Hepatocyte (in vitro differentiated cells): ENCODE measurements around the gene SYNDIG1. TPM values are rescaled to one million over a fixed set of nuclear protein-coding genes. Genes with fewer than 3 reads are reported as not detected.

Source experiments
- DNase-seq: peaks from one replicate; pipeline ENCODE4 v3.0.0-alpha.2; 2016; ENCODE audit warnings: low spot score
- H2AFZ ChIP-seq: fragments of 200-600 bp; sonication (generic); 2 replicates; pipeline ENCODE4 v1.6.0; 2016; ENCODE audit warnings: antibody characterized with exemption, mild to moderate bottlenecking
- H3K27ac ChIP-seq: fragments of 200-600 bp; sonication (generic); 2 replicates; pipeline ENCODE4 v1.5.1; 2016; ENCODE audit warnings: mild to moderate bottlenecking
- H3K27me3 ChIP-seq: fragments of 200-600 bp; sonication (generic); 2 replicates; pipeline ENCODE4 v1.6.1; 2016
- H3K36me3 ChIP-seq: fragments of 200-600 bp; sonication (generic); replicated peaks from 2 replicates; pipeline ENCODE4 v1.5.1; 2016; ENCODE audit warnings: low read depth; ENCODE audit not compliant: insufficient read depth
- H3K4me1 ChIP-seq: fragments of 200-600 bp; sonication (generic); 2 replicates; pipeline ENCODE4 v1.5.1; 2016; ENCODE audit warnings: mild to moderate bottlenecking, moderate library complexity; ENCODE audit not compliant: insufficient read depth
- H3K4me2 ChIP-seq: fragments of 200-600 bp; sonication (generic); 2 replicates; pipeline ENCODE4 v1.6.0; 2016
- H3K4me3 ChIP-seq: fragments of 200-600 bp; sonication (generic); 2 replicates; pipeline ENCODE4 v1.5.1; 2016; ENCODE audit warnings: mild to moderate bottlenecking
- H3K79me2 ChIP-seq: fragments of 200-600 bp; sonication (generic); 2 replicates; pipeline ENCODE4 v1.6.0; 2017; ENCODE audit warnings: mild to moderate bottlenecking
- H3K9me2 ChIP-seq: fragments of 200-600 bp; sonication (generic); replicated peaks from 2 replicates; pipeline ENCODE4 v1.6.0; 2017; ENCODE audit warnings: mild to moderate bottlenecking; ENCODE audit not compliant: insufficient read depth
- H3K9me3 ChIP-seq: fragments of 200-600 bp; sonication (generic); 2 replicates; pipeline ENCODE4 v1.5.1; 2016; ENCODE audit warnings: low read depth, mild to moderate bottlenecking
- H4K20me1 ChIP-seq: fragments of 200-600 bp; sonication (generic); 2 replicates; pipeline ENCODE4 v1.6.0; 2016; ENCODE audit warnings: mild to moderate bottlenecking; ENCODE audit not compliant: insufficient read depth, poor library complexity, severe bottlenecking
- EZH2 ChIP-seq: fragments of 200-600 bp; sonication (generic); IDR thresholded peaks from 2 replicates; pipeline ENCODE4 v1.6.1; 2016; ENCODE audit warnings: antibody characterized with exemption, mild to moderate bottlenecking, borderline replicate concordance
- EZH2phosphoT487 ChIP-seq: fragments of 200-600 bp; sonication (generic); IDR thresholded peaks from one replicate; pipeline ENCODE4 v1.6.1; 2018; ENCODE audit warnings: antibody characterized with exemption, mild to moderate bottlenecking, low read depth, moderate library complexity; ENCODE audit not compliant: unreplicated experiment, severe bottlenecking
- WGBS: methylation state at CpG from one replicate; pipeline ENCODE4 v1.1.6; 2016; ENCODE audit warnings: low lambda C conversion rate; ENCODE audit errors: missing lambda C conversion rate; 5-methylcytosine and 5-hydroxymethylcytosine counted together
- polyA plus RNA-seq: library from polyadenylated mRNA; unstranded; fragments of >200 nt; fragmentation: Nextera tagmentation; extraction: Ambion mirVana; gene quantifications from 2 replicates; pipeline ENCODE4 v1.2.1, GENCODE V29; 2016
- total RNA-seq: library from RNA; depleted of rRNA; stranded (reverse); fragments of >200 nt; gene quantifications from 2 replicates; pipeline ENCODE4 v1.2.3, GENCODE V29; 2014
- TF ChIP-seq, protein P1 (sequence below): fragments of 200-600 bp; sonication (generic); IDR thresholded peaks from 2 replicates; pipeline ENCODE4 v1.5.1; 2016; ENCODE audit warnings: antibody characterized with exemption, mild to moderate bottlenecking; ENCODE audit not compliant: poor library complexity

The SYNDIG1 gene
- total and polyA plus RNA-seq, 2 experiments from 2014 or later: 1.5 to 2.3 TPM

GRCh38 chr20:24657878-24658620, 188.6 kb downstream of the SYNDIG1 start:
- Histone ChIP-seq H2AFZ (no peak overlapping the region), H3K4me3 (no peak overlapping the region), H3K27me3 (no peaks in the 10 kb centered on the region), H3K4me2 (no peak overlapping the region), H3K79me2 (no peaks in the 10 kb centered on the region), H3K9me3 (no peaks in the 10 kb centered on the region), H3K27ac (no peak overlapping the region), H3K9me2 (no peaks in the 10 kb centered on the region), H3K4me1 (peaks cover 2% of the 10 kb centered on the region), H3K36me3 (no peaks in the 10 kb centered on the region), H4K20me1 (no peaks in the 10 kb centered on the region)
- DNase-seq: no peak
- TF ChIP-seq EZH2phosphoT487 (no peak), EZH2 (no peak)
- TF ChIP-seq, protein P1, sequence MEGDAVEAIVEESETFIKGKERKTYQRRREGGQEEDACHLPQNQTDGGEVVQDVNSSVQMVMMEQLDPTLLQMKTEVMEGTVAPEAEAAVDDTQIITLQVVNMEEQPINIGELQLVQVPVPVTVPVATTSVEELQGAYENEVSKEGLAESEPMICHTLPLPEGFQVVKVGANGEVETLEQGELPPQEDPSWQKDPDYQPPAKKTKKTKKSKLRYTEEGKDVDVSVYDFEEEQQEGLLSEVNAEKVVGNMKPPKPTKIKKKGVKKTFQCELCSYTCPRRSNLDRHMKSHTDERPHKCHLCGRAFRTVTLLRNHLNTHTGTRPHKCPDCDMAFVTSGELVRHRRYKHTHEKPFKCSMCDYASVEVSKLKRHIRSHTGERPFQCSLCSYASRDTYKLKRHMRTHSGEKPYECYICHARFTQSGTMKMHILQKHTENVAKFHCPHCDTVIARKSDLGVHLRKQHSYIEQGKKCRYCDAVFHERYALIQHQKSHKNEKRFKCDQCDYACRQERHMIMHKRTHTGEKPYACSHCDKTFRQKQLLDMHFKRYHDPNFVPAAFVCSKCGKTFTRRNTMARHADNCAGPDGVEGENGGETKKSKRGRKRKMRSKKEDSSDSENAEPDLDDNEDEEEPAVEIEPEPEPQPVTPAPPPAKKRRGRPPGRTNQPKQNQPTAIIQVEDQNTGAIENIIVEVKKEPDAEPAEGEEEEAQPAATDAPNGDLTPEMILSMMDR: no peak
- 95% methylated on average over 26 of the region's 27 CpGs for WGBS

DNA sequence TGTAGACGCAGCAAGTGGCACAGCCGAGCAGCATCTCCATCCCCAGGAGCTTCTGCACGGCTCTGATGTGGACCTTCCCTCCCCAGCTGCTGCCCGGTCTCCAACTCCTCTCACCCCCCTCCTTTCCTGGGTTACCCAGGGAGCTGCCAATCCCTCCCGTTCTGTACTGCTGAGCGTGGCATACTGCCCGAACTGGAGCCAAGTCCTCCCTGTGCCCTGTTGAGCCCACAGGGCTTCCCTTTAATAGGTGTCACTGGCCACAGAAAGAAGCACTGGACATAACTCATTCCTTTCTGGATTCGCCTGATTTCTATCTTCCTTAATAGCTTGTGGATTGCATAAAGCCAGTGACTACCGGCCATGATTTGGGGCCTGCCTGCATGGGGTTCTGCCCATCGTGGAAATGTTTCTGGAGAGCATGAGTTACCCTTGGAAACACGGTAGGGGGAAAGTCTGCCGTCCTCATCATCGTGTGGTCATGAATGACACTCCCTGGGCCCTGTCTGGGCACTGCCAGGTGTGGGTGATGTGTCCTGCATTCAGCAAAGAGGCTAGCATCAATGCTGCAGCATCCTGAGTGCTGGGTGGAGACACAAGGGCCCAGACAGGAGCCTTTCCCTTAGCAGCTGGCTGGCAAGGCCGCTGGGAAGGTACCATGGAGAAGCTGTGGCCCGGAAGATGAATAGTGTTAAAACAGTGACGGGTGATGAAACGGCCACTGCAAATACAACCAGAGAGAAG, 189.7 kb downstream of the SYNDIG1 start:
- WGBS: 91% methylated on average over 17 of the region's 17 CpGs

GRCh38 chr20:24659835-24660234, 190.4 kb downstream of the SYNDIG1 start:
- Histone ChIP-seq H4K20me1 (no peaks in the 10 kb centered on the region), H2AFZ (no peak overlapping the region), H3K36me3 (no peaks in the 10 kb centered on the region), H3K4me2 (no peak overlapping the region), H3K27me3 (no peaks in the 10 kb centered on the region), H3K79me2 (no peaks in the 10 kb centered on the region), H3K27ac (no peak overlapping the region), H3K9me3 (no peaks in the 10 kb centered on the region), H3K4me3 (no peak overlapping the region), H3K9me2 (no peaks in the 10 kb centered on the region), H3K4me1 (no peaks in the 10 kb centered on the region)
- TF ChIP-seq EZH2 (no peak), EZH2phosphoT487 (no peak)
- TF ChIP-seq, protein P1: no peak
- WGBS: 94% methylated on average over 6 of the region's 6 CpGs
- no peak for DNase-seq

More for the DNA sequence above, 189.7 kb downstream of the SYNDIG1 start:
- H3K79me2 ChIP-seq: no peaks in the 10 kb centered on the region
- DNase-seq: no peak
- H2AFZ ChIP-seq: no peak overlapping the region
- no peaks in the 10 kb centered on the region for H3K27me3 ChIP-seq
- no peak overlapping the region for H3K4me2 ChIP-seq
- no peaks in the 10 kb centered on the region for H3K4me1 ChIP-seq
- TF ChIP-seq, protein P1: no peak
- no peak for TF ChIP-seq EZH2
- TF ChIP-seq EZH2phosphoT487: no peak
- H3K36me3 ChIP-seq: no peaks in the 10 kb centered on the region
- no peak overlapping the region for H3K4me3 ChIP-seq
- H3K27ac ChIP-seq: no peak overlapping the region
- H3K9me3 ChIP-seq: no peaks in the 10 kb centered on the region
- no peaks in the 10 kb centered on the region for H4K20me1 ChIP-seq
- H3K9me2 ChIP-seq: no peaks in the 10 kb centered on the region
